K562 (cell line): ENCODE data around the gene RABL6. TPM values are rescaled to one million over a fixed set of nuclear protein-coding genes. Genes with fewer than 3 reads are reported as not detected.
A peak's percentile ranks its signal among the peaks of the same experiment; 100 is the strongest.

Experiments used
- BRD4 ChIP-seq: fragments of 200-600 bp; sonication (generic); IDR thresholded peaks from 2 replicates; pipeline ENCODE4 v1.6.1; 2017; ENCODE audit warnings: inconsistent platforms
- CC2D1A ChIP-seq: fragments of 450-650 bp; IDR thresholded peaks from 2 replicates; pipeline ENCODE4 v1.6.1; 2017; ENCODE audit warnings: mild to moderate bottlenecking
- CEBPG ChIP-seq, 3 experiments: fragments of 200-800 bp in 1 of 3; sonication (Bioruptor generic) in 1 of 3; sonication (generic) in 1 of 3; formaldehyde crosslinking in 1 of 3; IDR thresholded peaks in 2 of 3; conservative IDR thresholded peaks in 1 of 3; 2 replicates each; pipeline versions ENCODE4 v1.6.1 to v1.8.0; 2016 to 2022; ENCODE audit warnings: missing compliant biosample characterization in 2 of 3, missing genetic modification characterization in 2 of 3, mild to moderate bottlenecking in 1 of 3, missing genetic modification reagents in 1 of 3
- GTF2F1 ChIP-seq: IDR thresholded peaks from 2 replicates; pipeline ENCODE4 v1.6.1; 2011; ENCODE audit warnings: low read depth, low read length, improper control_type of control experiment
- HMG20B ChIP-seq: fragments of 250-450 bp; sonication (Bioruptor Pico); IDR thresholded peaks from 2 replicates; pipeline ENCODE4 v1.5.0; 2021; ENCODE audit warnings: mild to moderate bottlenecking
- KDM5B ChIP-seq: fragments of 200-600 bp; sonication (generic); IDR thresholded peaks from 2 replicates; pipeline ENCODE4 v1.6.1; 2012; ENCODE audit warnings: low read depth, mild to moderate bottlenecking, moderate library complexity, low read length, control low read depth, inconsistent platforms; ENCODE audit not compliant: insufficient replicate concordance
- NR4A1 ChIP-seq, 2 experiments: fragments of 250-450 bp in 1 of 2; fragments of 450-650 bp in 1 of 2; sonication (Bioruptor Pico) in 1 of 2; IDR thresholded peaks; 2 replicates each; pipeline versions ENCODE4 v1.4.0 to v1.6.1; 2016 to 2020; ENCODE audit warnings: mild to moderate bottlenecking in 2 of 2, missing compliant biosample characterization in 1 of 2, missing genetic modification characterization in 1 of 2, moderate library complexity in 1 of 2
- POLR3G ChIP-seq: IDR thresholded peaks from 2 replicates; pipeline ENCODE4 v1.6.1; 2011; ENCODE audit not compliant: insufficient read length, insufficient replicate concordance; ENCODE audit errors: extremely low read depth
- RAD51 ChIP-seq: fragments of 450-650 bp; IDR thresholded peaks from 2 replicates; pipeline ENCODE4 v1.7.1; 2016; ENCODE audit warnings: low read depth, mild to moderate bottlenecking, borderline replicate concordance
- SLC30A9 ChIP-seq: fragments of 250-450 bp; sonication (Bioruptor Pico); IDR thresholded peaks from 2 replicates; pipeline ENCODE4 v1.8.0; 2022; ENCODE audit warnings: mild to moderate bottlenecking, moderate library complexity
- TARDBP ChIP-seq: fragments of 450-650 bp; IDR thresholded peaks from 2 replicates; pipeline ENCODE4 v1.6.1; 2016
- TOE1 ChIP-seq, 2 experiments: fragments of 450-650 bp in 1 of 2; sonication (generic) in 1 of 2; formaldehyde crosslinking in 1 of 2; IDR thresholded peaks; 2 replicates each; pipeline versions ENCODE4 v1.7.1 to v1.8.0; 2016 to 2022; ENCODE audit warnings: borderline replicate concordance in 2 of 2, mild to moderate bottlenecking in 2 of 2, antibody characterized with exemption in 1 of 2, inconsistent platforms in 1 of 2, low read depth in 1 of 2, missing genetic modification reagents in 1 of 2, moderate library complexity in 1 of 2
- YY1 ChIP-seq, 3 experiments: IDR thresholded peaks; 2 replicates each; pipeline ENCODE4 v1.6.1; 2011; ENCODE audit warnings: low read length in 2 of 3, mild to moderate bottlenecking in 2 of 3, moderate library complexity in 2 of 3, borderline replicate concordance in 1 of 3, control low read depth in 1 of 3, low read depth in 1 of 3; ENCODE audit not compliant: insufficient read depth in 3 of 3, insufficient replicate concordance in 2 of 3, control insufficient read depth in 1 of 3, insufficient read length in 1 of 3; ENCODE audit errors: extremely low read depth in 1 of 3
- ZBTB1 ChIP-seq: sonication (generic); formaldehyde crosslinking; IDR thresholded peaks from 2 replicates; pipeline ENCODE4 v1.8.1; 2023; ENCODE audit warnings: missing genetic modification reagents, low read depth, mild to moderate bottlenecking, borderline replicate concordance
- ZBTB17 ChIP-seq: fragments of 450-650 bp; formaldehyde crosslinking; IDR thresholded peaks from 2 replicates; pipeline ENCODE4 v1.4.0; 2020; ENCODE audit warnings: mild to moderate bottlenecking
- ZNF217 ChIP-seq: sonication (generic); formaldehyde crosslinking; IDR thresholded peaks from 2 replicates; pipeline ENCODE4 v1.8.0; 2022; ENCODE audit warnings: mild to moderate bottlenecking, missing genetic modification reagents
- ZNF354B ChIP-seq: fragments of 250-450 bp; sonication (Bioruptor Pico); IDR thresholded peaks from 2 replicates; pipeline ENCODE4 v1.4.0; 2020
- ZNF407 ChIP-seq: fragments of 450-650 bp; IDR thresholded peaks from 2 replicates; pipeline ENCODE4 v1.6.1; 2016; ENCODE audit warnings: low read depth
- polyA plus RNA-seq, 8 experiments: library from polyadenylated mRNA; depleted of rRNA in 4 of 8; stranded (reverse) in 5 of 8; unstranded in 3 of 8; fragments of >200 nt; fragmentation: Nextera tagmentation in 2 of 8; fragmentation: Illumina TruSeq in 1 of 8; extraction: Ambion mirVana in 2 of 8; extraction: Trizol in 1 of 8; gene quantifications; 2 replicates each; pipeline versions ENCODE4 v1.2.1 to v1.2.3, GENCODE V29; 2011 to 2014; ENCODE audit warnings: inconsistent platforms in 1 of 8, missing spikeins in 1 of 8
- total RNA-seq, 7 experiments: library from RNA; depleted of rRNA in 6 of 7; stranded (reverse); fragments of >200 nt in 6 of 7; fragmentation: Illumina TruSeq in 2 of 7; extraction: Trizol in 2 of 7; gene quantifications; 2 replicates each; pipeline versions ENCODE4 v1.2.1 to v1.2.3, GENCODE V29; 2011 to 2021; ENCODE audit warnings: low replicate concordance in 1 of 7

RABL6 gene
- total and polyA plus RNA-seq, 9 of the 15 experiments (the other 6 are each of a cell fraction or from before 2014, with no cell fraction given): 5.6 to 181 (median 84.5) TPM

DNA sequence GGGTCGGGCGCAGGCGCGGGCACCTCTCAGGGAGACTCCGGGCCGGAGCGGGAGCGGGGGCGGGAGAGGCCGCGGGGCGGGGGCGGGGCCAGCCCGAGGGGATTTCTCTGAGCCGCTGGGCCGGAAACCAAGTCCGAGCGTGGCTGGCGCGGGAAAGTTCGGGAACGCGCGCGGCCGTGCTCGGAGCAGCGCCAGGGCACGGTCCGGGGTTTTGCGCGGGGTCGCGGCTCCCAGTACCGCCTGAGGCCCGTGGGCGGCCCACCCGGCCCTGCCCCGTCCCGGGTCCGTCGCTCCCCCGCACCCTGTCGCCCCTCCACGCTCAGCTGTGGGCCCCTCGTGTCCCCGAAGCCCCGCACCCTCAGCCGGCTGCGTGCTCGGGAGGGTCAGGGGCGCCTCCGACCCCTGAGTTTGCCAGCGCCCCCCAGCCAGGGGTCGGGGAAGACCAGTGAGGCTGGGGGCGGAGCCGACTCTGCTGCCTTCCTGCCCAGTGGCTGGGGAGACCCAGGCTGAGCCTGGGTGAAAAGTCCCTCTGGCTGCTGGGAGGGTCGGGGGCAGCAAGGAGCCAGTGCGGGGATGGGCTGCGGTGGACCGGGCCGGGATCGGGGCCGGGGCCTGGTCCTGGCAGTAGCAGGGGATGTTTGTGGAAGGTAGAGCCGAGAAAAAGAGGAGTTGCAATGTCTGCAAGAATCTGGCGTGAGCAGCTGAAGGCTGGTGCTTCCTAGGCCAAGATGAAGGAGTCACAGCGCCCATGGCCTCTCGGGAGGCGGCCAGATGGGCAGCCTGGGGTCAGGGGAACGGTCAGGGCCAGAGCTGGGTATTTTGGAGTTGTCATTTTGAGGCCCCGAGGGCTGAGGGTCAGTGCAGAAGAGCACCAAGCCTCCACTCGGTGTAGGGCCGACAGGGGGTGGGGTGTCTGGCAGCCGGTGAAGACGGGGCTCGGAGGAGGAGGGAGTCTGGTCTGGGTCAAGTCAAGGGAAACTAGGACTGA is 79.2 kb downstream of the RABL6 start (continued):
- TF ChIP-seq ZBTB1 (CRISPR knock-in tag): no peak
- no peak for TF ChIP-seq CEBPG (CRISPR knock-in tag; IDR thresholded peaks at IDR 0.05)
- TF ChIP-seq CEBPG (tag; conservative IDR thresholded peaks at IDR 0.05 in 1 of 2, IDR thresholded peaks at IDR 0.05 in 1 of 2): no peak
- TF ChIP-seq CC2D1A: no peak
- TF ChIP-seq TARDBP: no peak; the same call in 1 of the 2 replicates
- TF ChIP-seq ZNF407: no peak
- no peak for TF ChIP-seq BRD4
- no peak for TF ChIP-seq YY1 (IDR thresholded peaks at IDR 0.05; ENCODE audit: borderline replicate concordance in 1 of 3, control insufficient read depth in 1 of 3, extremely low read depth in 1 of 3, insufficient read depth in 3 of 3, insufficient read length in 1 of 3, insufficient replicate concordance in 2 of 3, low read depth in 1 of 3, low read length in 2 of 3)
- no peak for TF ChIP-seq ZNF217 (CRISPR knock-in tag)
- TF ChIP-seq NR4A1 (CRISPR knock-in tag; IDR thresholded peaks at IDR 0.05): no peak
- TF ChIP-seq NR4A1 (tag; IDR thresholded peaks at IDR 0.05): no peak
- 0 out of 2 replicates have a peak, but pooled peaks have one; percentile 33 for TF ChIP-seq ZBTB17 (CRISPR knock-in tag)
- TF ChIP-seq GTF2F1: no peak
- TF ChIP-seq ZNF354B (CRISPR knock-in tag): no peak
- no peak for TF ChIP-seq RAD51
- TF ChIP-seq KDM5B: peak; percentile 35
- TF ChIP-seq TOE1 (IDR thresholded peaks at IDR 0.05; ENCODE audit: borderline replicate concordance): no peak
- no peak for TF ChIP-seq TOE1 (CRISPR knock-in tag; IDR thresholded peaks at IDR 0.05; ENCODE audit: borderline replicate concordance, low read depth)
- no peak for TF ChIP-seq HMG20B (CRISPR knock-in tag)
- no peak for TF ChIP-seq SLC30A9 (CRISPR knock-in tag)
- no peak for TF ChIP-seq POLR3G
